Activated gamma-delta T cell treated with anti-CD3 and anti-CD28 coated beads, Interleukin-2, amount 50 U/mL, for 16 hours (primary cell): ENCODE results near the gene SIGLEC14.
"Not testable (repeated sequence)": the region's sequence is repeated elsewhere in the genome, so short reads cannot be mapped to it uniquely, and the experiment has no call there.

Source experiments
- DNase-seq: peaks from one replicate; pipeline ENCODE4 v3.0.0-alpha.2; 2020; ENCODE audit warnings: low read depth

SIGLEC14 gene

GRCh38 chr19:51646730-51647129, at the start of gene SIGLEC14:
TSS of gene SIGLEC14 (minus strand) at chr19:51646825. CDS start at chr19:51646759, 66 bp downstream.
- DNase-seq = not testable (repeated sequence)

GRCh38 chr19:51695702-51696315, 49.2 kb upstream of the SIGLEC14 start:
- no peak for DNase-seq

- DNase-seq = no peak
Observed at GRCh38 chr19:51695088-51695487, 48.5 kb upstream of the SIGLEC14 start.

- no peak for DNase-seq
Observed at GRCh38 chr19:51694318-51695085, 47.9 kb upstream of the SIGLEC14 start.

GRCh38 chr19:51693819-51694218, 47.2 kb upstream of the SIGLEC14 start:
- DNase-seq = no peak

- DNase-seq = no peak
Observed at GRCh38 chr19:51693260-51693659, 46.6 kb upstream of the SIGLEC14 start, which contains the start of gene SPACA6. TSS of gene SPACA6 (plus strand) at chr19:51693330. CDS start at chr19:51693527, 197 bp downstream.

GRCh38 chr19:51692468-51692867, 45.8 kb upstream of the SIGLEC14 start:
- DNase-seq = no peak

- DNase-seq = no peak
Observed at GRCh38 chr19:51691584-51692428, 45.2 kb upstream of the SIGLEC14 start.

- DNase-seq = no peak
Observed at GRCh38 chr19:51691074-51691583, 44.5 kb upstream of the SIGLEC14 start.

- no peak for DNase-seq
Observed at GRCh38 chr19:51690454-51691073, 43.9 kb upstream of the SIGLEC14 start.

- DNase-seq = no peak
Observed at GRCh38 chr19:51689751-51690453, 43.3 kb upstream of the SIGLEC14 start.

GRCh38 chr19:51688671-51689571, 42.3 kb upstream of the SIGLEC14 start:
- no peak for DNase-seq

- no peak for DNase-seq
Observed at GRCh38 chr19:51687791-51688670, 41.4 kb upstream of the SIGLEC14 start.

GRCh38 chr19:51686171-51686570, 39.5 kb upstream of the SIGLEC14 start:
- no peak for DNase-seq

GRCh38 chr19:51681286-51681941, 34.8 kb upstream of the SIGLEC14 start:
- DNase-seq = no peak

- DNase-seq = no peak
Observed at GRCh38 chr19:51680474-51680873, 33.8 kb upstream of the SIGLEC14 start.

- DNase-seq = no peak
Observed at GRCh38 chr19:51676566-51677083, 30.0 kb upstream of the SIGLEC14 start.

- DNase-seq = not testable (repeated sequence)
Observed at GRCh38 chr19:51675911-51676565, 29.4 kb upstream of the SIGLEC14 start.
